IMR-90 (cell line): ENCODE data around the gene CERS6. TPM values are rescaled to one million over a fixed set of nuclear protein-coding genes. Genes with fewer than 3 reads are reported as not detected.

ENCODE experiments used
- ATAC-seq: fragments of 200-7000 bp; cut with Tn5 transposase; 2 replicates; pipeline ENCODE4 v1.9.1; 2020; ENCODE audit warnings: low read depth, mild to moderate bottlenecking, moderate library complexity
- BruUV-seq: library from RNA; stranded (reverse); fragments of 400-500 nt; replicated peaks from 2 replicates; lab custom pipeline; 2021; lab: Mats Ljungman, UMichigan
- CTCF ChIA-PET: fragments of 300-600 bp; formaldehyde crosslinking; extraction: SDS; loops from one replicate; lab custom pipeline; 2021; ENCODE audit warnings: antibody characterized with exemption; lab: Yijun Ruan, JAX
- POLR2A ChIA-PET: fragments of 300-600 bp; sonication (Branson Sonifier 250); formaldehyde crosslinking; loops from one replicate; lab custom pipeline; 2022; ENCODE audit warnings: antibody characterized with exemption; ENCODE audit not compliant: unreplicated experiment; lab: Charles Lee
- DNase-seq: peaks from one replicate; pipeline ENCODE4 v3.0.0; 2013
- H2AFZ ChIP-seq: replicated peaks from 2 replicates; pipeline ENCODE3; 2013; ENCODE audit warnings: low read length, mild to moderate bottlenecking; ENCODE audit not compliant: poor library complexity
- H2AK5ac ChIP-seq: 2 replicates; pipeline ENCODE4 v1.6.1; 2013; ENCODE audit warnings: low read depth, low read length, inconsistent platforms
- H2AK9ac ChIP-seq: replicated peaks from 2 replicates; pipeline ENCODE3; 2013; ENCODE audit warnings: mild to moderate bottlenecking, low read depth, low read length, moderate library complexity; ENCODE audit not compliant: poor library complexity
- H2BK120ac ChIP-seq: 2 replicates; pipeline ENCODE4 v1.6.1; 2013; ENCODE audit warnings: low read depth, low read length, inconsistent platforms
- H2BK15ac ChIP-seq: 3 replicates; pipeline ENCODE4 v1.6.1; 2013; ENCODE audit warnings: low read depth, low read length, inconsistent platforms
- H2BK20ac ChIP-seq: 2 replicates; pipeline ENCODE4 v1.6.1; 2013; ENCODE audit warnings: low read depth, mild to moderate bottlenecking, inconsistent platforms, low read length, moderate library complexity
- H2BK5ac ChIP-seq: 2 replicates; pipeline ENCODE4 v1.6.1; 2013; ENCODE audit warnings: mild to moderate bottlenecking, low read depth, low read length, inconsistent platforms; ENCODE audit not compliant: poor library complexity, severe bottlenecking
- H3K14ac ChIP-seq: replicated peaks from 2 replicates; pipeline ENCODE4 v1.6.1; 2013; ENCODE audit warnings: low read depth, low read length, inconsistent platforms
- H3K18ac ChIP-seq: 2 replicates; pipeline ENCODE4 v1.6.1; 2013; ENCODE audit warnings: low read depth, low read length, control low read depth
- H3K23ac ChIP-seq: 2 replicates; pipeline ENCODE4 v1.6.1; 2013; ENCODE audit warnings: low read depth, low read length, inconsistent platforms
- H3K27ac ChIP-seq: 2 replicates; pipeline ENCODE4 v1.5.1; 2013; ENCODE audit warnings: mild to moderate bottlenecking, control low read depth, low read length; ENCODE audit not compliant: insufficient read depth
- H3K27me3 ChIP-seq: 2 replicates; pipeline ENCODE4 v1.6.1; 2013; ENCODE audit warnings: low read length; ENCODE audit not compliant: control insufficient read depth, insufficient read depth
- H3K36me3 ChIP-seq: 2 replicates; pipeline ENCODE4 v1.6.1; 2013; ENCODE audit warnings: low read length, mixed read lengths; ENCODE audit not compliant: control insufficient read depth, insufficient read depth
- H3K4ac ChIP-seq: 2 replicates; pipeline ENCODE4 v1.6.1; 2013; ENCODE audit warnings: low read depth, low read length, inconsistent platforms
- H3K4me1 ChIP-seq: 2 replicates; pipeline ENCODE4 v1.6.1; 2013; ENCODE audit warnings: low read length, mixed read lengths; ENCODE audit not compliant: control insufficient read depth, insufficient read depth
- H3K4me2 ChIP-seq: 2 replicates; pipeline ENCODE4 v1.6.1; 2013; ENCODE audit warnings: low read depth, mild to moderate bottlenecking, control low read depth, low read length, moderate library complexity
- H3K4me3 ChIP-seq: 2 replicates; pipeline ENCODE4 v1.5.1; 2013; ENCODE audit warnings: low read depth, mild to moderate bottlenecking, control low read depth, low read length, moderate library complexity; ENCODE audit not compliant: insufficient read depth
- H3K56ac ChIP-seq: 2 replicates; pipeline ENCODE4 v1.6.1; 2013; ENCODE audit warnings: low read length, inconsistent platforms; ENCODE audit not compliant: insufficient read depth; ENCODE audit errors: extremely low read depth
- H3K79me1 ChIP-seq, 2 experiments: 2 replicates each; pipeline ENCODE4 v1.6.1; 2013; ENCODE audit warnings: low read length in 2 of 2, inconsistent platforms in 1 of 2, low read depth in 1 of 2
- H3K9ac ChIP-seq: 2 replicates; pipeline ENCODE4 v1.6.1; 2013; ENCODE audit warnings: low read depth, low read length, control low read depth
- H3K9me1 ChIP-seq: 2 replicates; pipeline ENCODE4 v1.6.1; 2013; ENCODE audit warnings: low read length, inconsistent platforms; ENCODE audit not compliant: insufficient read depth
- H3K9me3 ChIP-seq: 2 replicates; pipeline ENCODE4 v1.6.1; 2013; ENCODE audit warnings: low read length; ENCODE audit not compliant: control insufficient read depth, insufficient read depth
- H4K20me1 ChIP-seq: 2 replicates; pipeline ENCODE4 v1.6.1; 2013; ENCODE audit warnings: low read length, inconsistent platforms; ENCODE audit not compliant: insufficient read depth
- H4K5ac ChIP-seq: 2 replicates; pipeline ENCODE4 v1.6.1; 2013; ENCODE audit warnings: mild to moderate bottlenecking, low read depth, low read length, control low read depth
- H4K8ac ChIP-seq, 2 experiments: 2 replicates each; pipeline ENCODE4 v1.6.1; 2013; ENCODE audit warnings: low read depth in 2 of 2, low read length in 2 of 2, control low read depth in 1 of 2, inconsistent platforms in 1 of 2
- H4K91ac ChIP-seq: 2 replicates; pipeline ENCODE4 v1.6.1; 2013; ENCODE audit warnings: low read depth, low read length, inconsistent platforms; ENCODE audit not compliant: insufficient read depth
- BHLHE40 ChIP-seq: fragments of 150-350 bp; IDR thresholded peaks from 2 replicates; pipeline ENCODE4 v1.6.1; 2016; ENCODE audit warnings: mild to moderate bottlenecking, low read depth, low read length
- CEBPB ChIP-seq: IDR thresholded peaks from 2 replicates; pipeline ENCODE4 v1.6.1; 2012; ENCODE audit warnings: low read depth, low read length, improper control_type of control experiment
- CHD1 ChIP-seq: IDR thresholded peaks from 2 replicates; pipeline ENCODE4 v1.6.1; 2012; ENCODE audit warnings: low read depth, low read length, improper control_type of control experiment
- ELK1 ChIP-seq: fragments of 150-350 bp; IDR thresholded peaks from 2 replicates; pipeline ENCODE4 v1.6.1; 2016; ENCODE audit warnings: low read depth, mild to moderate bottlenecking, low read length, moderate library complexity, borderline replicate concordance
- FOS ChIP-seq: fragments of 150-350 bp; IDR thresholded peaks from 2 replicates; pipeline ENCODE4 v1.6.1; 2016; ENCODE audit warnings: low read depth, low read length
- MAZ ChIP-seq: IDR thresholded peaks from 2 replicates; pipeline ENCODE4 v1.6.1; 2012; ENCODE audit warnings: low read depth, mild to moderate bottlenecking, low read length, improper control_type of control experiment, moderate library complexity, borderline replicate concordance
- MXI1 ChIP-seq: IDR thresholded peaks from 2 replicates; pipeline ENCODE4 v1.6.1; 2012; ENCODE audit warnings: low read depth, mild to moderate bottlenecking, low read length, moderate library complexity, borderline replicate concordance
- POLR2A ChIP-seq: IDR thresholded peaks from 2 replicates; pipeline ENCODE4 v1.6.1; 2012; ENCODE audit warnings: mild to moderate bottlenecking, low read depth, low read length
- RCOR1 ChIP-seq: IDR thresholded peaks from 2 replicates; pipeline ENCODE4 v1.6.1; 2012; ENCODE audit warnings: mild to moderate bottlenecking, low read length, improper control_type of control experiment; ENCODE audit not compliant: insufficient replicate concordance
- RFX5 ChIP-seq: IDR thresholded peaks from 2 replicates; pipeline ENCODE4 v1.8.0; 2012; ENCODE audit warnings: low read depth, mild to moderate bottlenecking, low read length, moderate library complexity
- SMC3 ChIP-seq: fragments of 150-350 bp; IDR thresholded peaks from 2 replicates; pipeline ENCODE4 v1.6.1; 2016; ENCODE audit warnings: low read depth, mild to moderate bottlenecking, antibody characterized with exemption, low read length, moderate library complexity
- WGBS, 2 experiments: methylation state at CpG; one replicate each; pipeline versions ENCODE4 v1.1.5 to v1.1.7; 2013; ENCODE audit warnings: missing lambda C conversion rate in 2 of 2; ENCODE audit not compliant: insufficient read length in 1 of 2; ENCODE audit errors: extremely low coverage in 2 of 2; 5-methylcytosine and 5-hydroxymethylcytosine counted together
- dilution Hi-C: fragments of 300-500 bp; cut with HindIII; formaldehyde crosslinking; loops from one replicate; pipeline ENCODE4 v1.14.3; 2018; ENCODE audit warnings: low sequenced_read_pairs; ENCODE audit not compliant: unreplicated experiment
- in situ Hi-C: fragments of 300-500 bp; cut with MboI; formaldehyde crosslinking; loops from 3 replicates; pipeline ENCODE4 v1.14.3; 2019; ENCODE audit warnings: low sequenced_read_pairs, inconsistent platforms, mixed read lengths
- intact Hi-C: fragments of 100-400 bp; cut with micrococcal nuclease; formaldehyde crosslinking; loops from 2 replicates; pipeline ENCODE4 v1.10.0; 2022
- polyA plus RNA-seq, 3 experiments: library from polyadenylated mRNA; depleted of rRNA; stranded (reverse); fragments of >200 nt; gene quantifications; 2 replicates each; pipeline ENCODE4 v1.2.3, GENCODE V29; 2012; ENCODE audit warnings: low replicate concordance in 1 of 3
- total RNA-seq: library from RNA; depleted of rRNA; stranded (reverse); fragments of >200 nt; gene quantifications from 2 replicates; pipeline ENCODE4 v1.2.3, GENCODE V29; 2012
- TF ChIP-seq, protein P1 (sequence below): conservative IDR thresholded peaks from 2 replicates; pipeline ENCODE4 v1.5.1; 2012; ENCODE audit warnings: mild to moderate bottlenecking, low read depth, low read length, improper control_type of control experiment

CERS6 gene
- total and polyA plus RNA-seq, 2 of the 4 experiments (the other 2 are of a cell fraction), result 2.1 to 5.7 TPM

GRCh38 chr2:168567836-168568235 is 111.8 kb downstream of the CERS6 start:
- Histone ChIP-seq H3K36me3 (no peaks in the 10 kb centered on the region), H3K4me1 (no peaks in the 10 kb centered on the region), H3K14ac (no peak overlapping the region), H3K18ac (no peak overlapping the region), H3K9me1 (no peaks in the 10 kb centered on the region; the same call in 1 of the 2 replicates), H2BK20ac (no peak overlapping the region), H2BK120ac (no peak overlapping the region), H4K5ac (no peak overlapping the region), H3K4me2 (no peak overlapping the region), H4K20me1 (no peaks in the 10 kb centered on the region), H2AK9ac (no peak overlapping the region), H2BK15ac (no peak overlapping the region), H4K91ac (no peak overlapping the region), H3K9me3 (no peaks in the 10 kb centered on the region), H3K27ac (no peak overlapping the region), H3K56ac (no peak overlapping the region), H3K79me1 (no peaks in the 10 kb centered on the region), H4K8ac (no peak overlapping the region), H2BK5ac (no peak overlapping the region), H3K4ac (no peak overlapping the region), H3K9ac (no peak overlapping the region), H3K23ac (no peak overlapping the region), H3K4me3 (no peak overlapping the region), H2AFZ (no peak overlapping the region), H2AK5ac (no peak overlapping the region), H3K27me3 (no peaks in the 10 kb centered on the region)
- no CpG with 5 or more reads among the region's 4 CpGs for WGBS, 2 experiments
- dilution Hi-C loops, result no loop called here
- TF ChIP-seq CHD1 (no peak), POLR2A (no peak), MAZ (no peak), RFX5 (no peak), MXI1 (no peak), BHLHE40 (no peak), ELK1 (no peak), RCOR1 (no peak), CEBPB (no peak), FOS (no peak), SMC3 (no peak)
- TF ChIP-seq, protein P1, sequence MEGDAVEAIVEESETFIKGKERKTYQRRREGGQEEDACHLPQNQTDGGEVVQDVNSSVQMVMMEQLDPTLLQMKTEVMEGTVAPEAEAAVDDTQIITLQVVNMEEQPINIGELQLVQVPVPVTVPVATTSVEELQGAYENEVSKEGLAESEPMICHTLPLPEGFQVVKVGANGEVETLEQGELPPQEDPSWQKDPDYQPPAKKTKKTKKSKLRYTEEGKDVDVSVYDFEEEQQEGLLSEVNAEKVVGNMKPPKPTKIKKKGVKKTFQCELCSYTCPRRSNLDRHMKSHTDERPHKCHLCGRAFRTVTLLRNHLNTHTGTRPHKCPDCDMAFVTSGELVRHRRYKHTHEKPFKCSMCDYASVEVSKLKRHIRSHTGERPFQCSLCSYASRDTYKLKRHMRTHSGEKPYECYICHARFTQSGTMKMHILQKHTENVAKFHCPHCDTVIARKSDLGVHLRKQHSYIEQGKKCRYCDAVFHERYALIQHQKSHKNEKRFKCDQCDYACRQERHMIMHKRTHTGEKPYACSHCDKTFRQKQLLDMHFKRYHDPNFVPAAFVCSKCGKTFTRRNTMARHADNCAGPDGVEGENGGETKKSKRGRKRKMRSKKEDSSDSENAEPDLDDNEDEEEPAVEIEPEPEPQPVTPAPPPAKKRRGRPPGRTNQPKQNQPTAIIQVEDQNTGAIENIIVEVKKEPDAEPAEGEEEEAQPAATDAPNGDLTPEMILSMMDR, result no peak
- ATAC-seq (no peak), DNase-seq (no peak)
- POLR2A ChIA-PET, result no interaction called here
- BruUV-seq, result no TSS peak
- intact Hi-C loops, result no loop called here
- in situ Hi-C loops, result no loop called here
- CTCF ChIA-PET, result no interaction called here
